ENCODE data around the gene CENPVL1.

Gene CENPVL1

GRCh38 chrX:51728202-51728601, 17.9 kb downstream of the CENPVL1 start:
- H3K27ac ChIP-seq, result no peak overlapping the region
- DNase-seq, result no peak
- H3K36me3 ChIP-seq, result no peaks in the 10 kb centered on the region
- H3K9me3 ChIP-seq (ENCODE audit: severe bottlenecking), result no peaks in the 10 kb centered on the region
- H3K27me3 ChIP-seq (ENCODE audit: insufficient read depth, low read depth, severe bottlenecking), result peaks cover 50% of the 10 kb centered on the region
- H3K4me3 ChIP-seq (ENCODE audit: low read depth, low read length), result no peak overlapping the region
- TF ChIP-seq CTCF (IDR thresholded peaks at IDR 0.05; ENCODE audit: low read depth, low read length), result no peak

GRCh38 chrX:51737091-51737490, 26.8 kb downstream of the CENPVL1 start:
- H3K36me3 ChIP-seq, result no peaks in the 10 kb centered on the region
- DNase-seq, result no peak
- no peak for TF ChIP-seq CTCF (IDR thresholded peaks at IDR 0.05; ENCODE audit: low read depth, low read length)
- H3K9me3 ChIP-seq (ENCODE audit: severe bottlenecking), result no peaks in the 10 kb centered on the region
- no peak overlapping the region for H3K27ac ChIP-seq
- H3K27me3 ChIP-seq (ENCODE audit: insufficient read depth, low read depth, severe bottlenecking), result peaks cover 45% of the 10 kb centered on the region
- H3K4me3 ChIP-seq (ENCODE audit: low read depth, low read length), result no peak overlapping the region

- no peak for DNase-seq
- Histone ChIP-seq H3K27ac (no peak overlapping the region), H3K4me3 (ENCODE audit: low read depth, low read length) (no peak overlapping the region), H3K9me3 (ENCODE audit: severe bottlenecking) (no peaks in the 10 kb centered on the region), H3K27me3 (ENCODE audit: insufficient read depth, low read depth, severe bottlenecking) (peaks cover 67% of the 10 kb centered on the region), H3K36me3 (no peaks in the 10 kb centered on the region)
- TF ChIP-seq CTCF (IDR thresholded peaks at IDR 0.05; ENCODE audit: low read depth, low read length), result no peak
These were observed 32.3 kb downstream of the CENPVL1 start for GRCh38 chrX:51742586-51742985.

GRCh38 chrX:51743179-51743957, 33.1 kb downstream of the CENPVL1 start, which contains the start of gene GSPT2:
GSPT2 (plus strand) TSS chrX:51743442; CDS start chrX:51743627, 185 bp downstream.
- DNase-seq, result no peak
- no peak within 1 kb of the TSS for H3K27ac ChIP-seq
- H3K36me3 ChIP-seq, result no peaks in the 10 kb centered on the region
- H3K27me3 ChIP-seq (ENCODE audit: insufficient read depth, low read depth, severe bottlenecking), result peaks cover 67% of the 10 kb centered on the region
- H3K4me3 ChIP-seq (ENCODE audit: low read depth, low read length), result no peak within 1 kb of the TSS
- TF ChIP-seq CTCF (IDR thresholded peaks at IDR 0.05; ENCODE audit: low read depth, low read length), result no peak
- H3K9me3 ChIP-seq (ENCODE audit: severe bottlenecking), result no peaks in the 10 kb centered on the region

- no peaks in the 10 kb centered on the region for H3K9me3 ChIP-seq (ENCODE audit: severe bottlenecking)
- no peak overlapping the region for H3K27ac ChIP-seq
- H3K4me3 ChIP-seq (ENCODE audit: low read depth, low read length), result no peak overlapping the region
- TF ChIP-seq CTCF (IDR thresholded peaks at IDR 0.05; ENCODE audit: low read depth, low read length), result no peak
- H3K27me3 ChIP-seq (ENCODE audit: insufficient read depth, low read depth, severe bottlenecking), result peaks cover 34% of the 10 kb centered on the region
- DNase-seq, result no peak
- H3K36me3 ChIP-seq, result no peaks in the 10 kb centered on the region
These were observed 37.4 kb downstream of the CENPVL1 start for GRCh38 chrX:51747671-51748070.
